Gastrocnemius medialis (tissue), 4 donors: ENCODE measurements around the gene R3HDM1. TPM values are rescaled to one million over a fixed set of nuclear protein-coding genes. Genes with fewer than 3 reads are reported as not detected.

Experiments
- ATAC-seq, 2 donors: fragments of 150-250 bp; one replicate each; pipeline ENCODE4 v1.9.1; 2016
- DNase-seq, 2 donors: peaks; one replicate each; pipeline ENCODE4 v3.0.0-alpha.2; 2019
- H3K27ac ChIP-seq, 4 donors: fragments of 200-600 bp; sonication (generic); 1 replicate in 1 of 4; 2 replicates in 3 of 4; pipeline ENCODE4 v1.5.1; 2016 to 2018; ENCODE audit warnings: mild to moderate bottlenecking in 2 of 4, moderate library complexity in 1 of 4
- H3K27me3 ChIP-seq, 3 donors: fragments of 200-600 bp; sonication (generic) in 2 of 3; 1 replicate in 1 of 3; 2 replicates in 2 of 3; pipeline versions ENCODE4 v1.5.1 to v1.6.0; 2016 to 2019; ENCODE audit warnings: mild to moderate bottlenecking in 1 of 3, moderate library complexity in 1 of 3
- H3K36me3 ChIP-seq, 2 donors: fragments of 200-600 bp; sonication (generic) in 1 of 2; one replicate each; pipeline ENCODE4 v1.5.1; 2017 to 2018
- H3K4me1 ChIP-seq, 2 donors: fragments of 200-600 bp; sonication (generic) in 1 of 2; one replicate each; pipeline ENCODE4 v1.5.1; 2016 to 2017; ENCODE audit warnings: mild to moderate bottlenecking in 2 of 2
- H3K4me3 ChIP-seq, 4 donors: fragments of 200-600 bp; sonication (generic) in 3 of 4; 1 replicate in 1 of 4; 2 replicates in 3 of 4; pipeline ENCODE4 v1.5.1; 2016 to 2019; ENCODE audit warnings: mild to moderate bottlenecking in 2 of 4
- H3K9me3 ChIP-seq, 3 donors: fragments of 200-600 bp; sonication (generic) in 2 of 3; 1 replicate in 1 of 3; 2 replicates in 2 of 3; pipeline ENCODE4 v1.5.1; 2016 to 2019
- POLR2A ChIP-seq, 2 donors: fragments of 450-650 bp; IDR thresholded peaks; one replicate each; pipeline ENCODE4 v1.6.1; 2017; ENCODE audit warnings: antibody characterized with exemption in 2 of 2, mild to moderate bottlenecking in 2 of 2, moderate library complexity in 2 of 2
- in situ Hi-C, 4 donors: fragments of 200-750 bp; cut with MboI; loops; one replicate each; pipeline versions ENCODE4 v1.15.0 to v1.8.0; 2017; ENCODE audit warnings: low sequenced_read_pairs in 4 of 4
- intact Hi-C: fragments of 100-400 bp; cut with DNase I; formaldehyde crosslinking; loops from one replicate; pipeline ENCODE4 v1.15.1; 2023; ENCODE audit warnings: low total_unique reads
- total RNA-seq, 4 donors: library from RNA; depleted of rRNA; stranded (reverse); fragments of >200 nt; gene quantifications; one replicate each; pipeline versions ENCODE4 v1.1.0 to v1.2.3, GENCODE V29; 2016
- TF ChIP-seq, protein P1 (sequence below), 5 experiments: fragments of 450-650 bp in 3 of 5; fragments of 200-600 bp in 2 of 5; sonication (generic) in 2 of 5; IDR thresholded peaks in 4 of 5; conservative IDR thresholded peaks in 1 of 5; 1 replicate in 4 of 5; 2 replicates in 1 of 5; pipeline ENCODE4 v1.5.1; 2016 to 2019; ENCODE audit warnings: antibody characterized with exemption in 5 of 5, mild to moderate bottlenecking in 3 of 5, moderate library complexity in 3 of 5

The R3HDM1 gene
- total RNA-seq, 4 donors from 2014 or later = 13.5 to 35.7 (median 19.1) TPM

- no peak for ATAC-seq
- no peak overlapping the region for H3K27ac ChIP-seq
- intact Hi-C loops (no loop called here), in situ Hi-C loops (loop anchor here in 1 of 4 donors (25.0 kb wide), 1 partner anchor 441 kb away; the partner anchor contains the start of gene DARS1)
- H3K27me3 ChIP-seq = no peaks in the 10 kb centered on the region
- H3K4me1 ChIP-seq = no peaks in the 10 kb centered on the region
- DNase-seq = no peak
- no peaks in the 10 kb centered on the region for H3K9me3 ChIP-seq
- no peak overlapping the region for H3K4me3 ChIP-seq
- no peak for TF ChIP-seq POLR2A (IDR thresholded peaks at IDR 0.05)
- TF ChIP-seq, protein P1, sequence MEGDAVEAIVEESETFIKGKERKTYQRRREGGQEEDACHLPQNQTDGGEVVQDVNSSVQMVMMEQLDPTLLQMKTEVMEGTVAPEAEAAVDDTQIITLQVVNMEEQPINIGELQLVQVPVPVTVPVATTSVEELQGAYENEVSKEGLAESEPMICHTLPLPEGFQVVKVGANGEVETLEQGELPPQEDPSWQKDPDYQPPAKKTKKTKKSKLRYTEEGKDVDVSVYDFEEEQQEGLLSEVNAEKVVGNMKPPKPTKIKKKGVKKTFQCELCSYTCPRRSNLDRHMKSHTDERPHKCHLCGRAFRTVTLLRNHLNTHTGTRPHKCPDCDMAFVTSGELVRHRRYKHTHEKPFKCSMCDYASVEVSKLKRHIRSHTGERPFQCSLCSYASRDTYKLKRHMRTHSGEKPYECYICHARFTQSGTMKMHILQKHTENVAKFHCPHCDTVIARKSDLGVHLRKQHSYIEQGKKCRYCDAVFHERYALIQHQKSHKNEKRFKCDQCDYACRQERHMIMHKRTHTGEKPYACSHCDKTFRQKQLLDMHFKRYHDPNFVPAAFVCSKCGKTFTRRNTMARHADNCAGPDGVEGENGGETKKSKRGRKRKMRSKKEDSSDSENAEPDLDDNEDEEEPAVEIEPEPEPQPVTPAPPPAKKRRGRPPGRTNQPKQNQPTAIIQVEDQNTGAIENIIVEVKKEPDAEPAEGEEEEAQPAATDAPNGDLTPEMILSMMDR (IDR thresholded peaks at IDR 0.05 in 4 of 5, conservative IDR thresholded peaks at IDR 0.05 in 1 of 5) = no peak
- no peaks in the 10 kb centered on the region for H3K36me3 ChIP-seq
Observed at GRCh38 chr2:135546436-135546835, 15.2 kb downstream of the R3HDM1 start.

DNA sequence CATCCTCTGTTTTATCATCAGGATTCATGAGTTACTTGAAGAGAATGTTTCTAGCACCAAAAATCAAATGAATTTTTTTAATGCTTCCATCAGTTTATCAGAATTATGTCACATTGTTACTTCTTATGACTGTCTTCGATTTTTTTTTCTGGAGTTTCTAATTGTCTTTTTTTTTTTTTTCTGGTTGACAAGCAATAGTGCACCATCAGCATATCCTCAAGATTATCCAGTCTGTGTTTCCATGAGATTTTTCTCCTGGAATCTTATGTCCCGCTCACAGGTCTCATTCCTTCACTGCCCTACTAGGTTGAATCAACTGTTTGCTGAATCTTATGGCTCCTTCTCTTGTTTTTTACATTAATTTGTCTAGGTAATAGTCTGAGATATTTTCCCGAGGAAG lies 16.0 kb downstream of the R3HDM1 start:
- no peaks in the 10 kb centered on the region for H3K27me3 ChIP-seq
- no peak for ATAC-seq
- intact Hi-C loops = no loop called here
- no peaks in the 10 kb centered on the region for H3K9me3 ChIP-seq
- no peak for TF ChIP-seq POLR2A (IDR thresholded peaks at IDR 0.05)
- TF ChIP-seq, protein P1 (IDR thresholded peaks at IDR 0.05 in 4 of 5, conservative IDR thresholded peaks at IDR 0.05 in 1 of 5) = no peak
- H3K4me3 ChIP-seq = no peak overlapping the region
- no peak overlapping the region for H3K27ac ChIP-seq
- no peaks in the 10 kb centered on the region for H3K36me3 ChIP-seq
- H3K4me1 ChIP-seq = no peaks in the 10 kb centered on the region
- no peak for DNase-seq
- in situ Hi-C loops = loop anchor here in 1 of 4 donors (25.0 kb wide), 1 partner anchor 440 kb away; the partner anchor contains the start of gene DARS1

DNA sequence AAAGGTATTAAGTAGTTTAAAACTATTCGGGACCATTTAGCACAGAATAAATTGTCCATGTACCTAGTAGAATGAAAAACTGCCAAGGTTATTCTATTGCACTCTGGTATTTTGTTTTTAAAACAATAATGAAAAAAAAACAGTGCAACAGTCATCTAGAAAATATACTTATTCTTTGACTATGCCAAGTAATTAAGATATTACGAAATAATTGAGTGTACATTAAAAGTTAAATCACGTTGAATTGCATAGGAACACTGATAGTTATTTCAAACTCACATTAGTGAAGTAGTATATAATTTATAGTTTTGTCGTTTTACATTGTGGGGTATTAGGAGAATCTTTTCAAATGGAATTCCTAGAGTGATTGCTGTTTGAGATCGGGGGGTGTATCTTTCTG lies 20.1 kb downstream of the R3HDM1 start:
- TF ChIP-seq, protein P1 (IDR thresholded peaks at IDR 0.05 in 4 of 5, conservative IDR thresholded peaks at IDR 0.05 in 1 of 5) = no peak
- in situ Hi-C loops (loop anchor here in 1 of 4 donors (25.0 kb wide), 1 partner anchor 89 kb away; no protein-coding TSS in a partner anchor), intact Hi-C loops (no loop called here)
- H3K27me3 ChIP-seq = no peaks in the 10 kb centered on the region
- DNase-seq (no peak), ATAC-seq (no peak)
- H3K27ac ChIP-seq = no peak overlapping the region
- peaks cover 7 to 8% of the 10 kb centered on the region in 2 donors for H3K4me1 ChIP-seq
- no peaks in the 10 kb centered on the region for H3K36me3 ChIP-seq
- H3K9me3 ChIP-seq = no peaks in the 10 kb centered on the region
- no peak overlapping the region for H3K4me3 ChIP-seq

DNA sequence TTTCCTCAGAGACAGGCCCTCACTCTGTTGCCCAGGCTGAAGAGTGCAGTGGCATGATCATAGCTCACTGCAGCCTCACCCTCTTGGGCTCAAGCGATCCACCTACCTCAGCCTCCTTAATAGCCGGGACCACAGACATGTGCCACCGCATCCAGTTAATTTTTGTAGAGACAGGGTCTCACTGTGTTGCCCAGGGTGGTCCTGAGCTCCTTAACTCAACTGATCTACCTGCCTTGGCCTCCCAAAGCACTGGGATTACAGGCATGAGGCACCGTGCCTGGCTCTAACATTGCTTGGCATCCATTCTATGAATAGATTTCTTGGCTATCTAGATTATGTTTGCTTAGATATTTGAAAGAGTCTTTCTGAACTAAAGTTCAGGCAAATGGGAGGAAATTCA lies 21.6 kb downstream of the R3HDM1 start:
- Histone ChIP-seq H3K4me3 (no peak overlapping the region), H3K36me3 (no peaks in the 10 kb centered on the region), H3K27ac (no peak overlapping the region), H3K4me1 (peaks cover 13 to 18% of the 10 kb centered on the region in 2 donors), H3K27me3 (no peaks in the 10 kb centered on the region), H3K9me3 (no peaks in the 10 kb centered on the region)
- in situ Hi-C loops (loop anchor here in 1 of 4 donors (25.0 kb wide), 1 partner anchor 91 kb away; no protein-coding TSS in a partner anchor), intact Hi-C loops (no loop called here)
- TF ChIP-seq POLR2A (IDR thresholded peaks at IDR 0.05) = no peak
- TF ChIP-seq, protein P1 (IDR thresholded peaks at IDR 0.05 in 4 of 5, conservative IDR thresholded peaks at IDR 0.05 in 1 of 5) = no peak
- DNase-seq (no peak), ATAC-seq (no peak)

DNA sequence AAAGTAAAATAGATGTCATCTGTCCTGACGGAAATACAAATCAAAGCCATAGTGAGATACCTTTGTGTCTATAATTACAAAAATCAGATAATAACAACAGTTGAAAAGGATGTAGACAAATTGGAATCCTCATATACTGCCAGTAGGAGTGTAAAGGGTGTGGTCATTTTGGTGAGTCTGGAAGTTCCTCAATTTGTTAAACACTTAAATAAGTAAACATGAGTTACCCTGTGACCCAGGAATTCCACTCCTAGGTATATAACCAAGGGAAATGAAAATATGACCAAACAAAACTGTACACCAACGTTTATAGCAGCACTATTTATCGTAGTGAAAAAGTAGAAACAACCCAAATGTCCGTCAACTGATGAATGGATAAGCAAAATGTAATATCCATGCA lies 24.0 kb downstream of the R3HDM1 start:
- intact Hi-C loops (no loop called here), in situ Hi-C loops (loop anchor here in 1 of 4 donors (25.0 kb wide), 1 partner anchor 93 kb away; no protein-coding TSS in a partner anchor)
- TF ChIP-seq, protein P1 (IDR thresholded peaks at IDR 0.05 in 4 of 5, conservative IDR thresholded peaks at IDR 0.05 in 1 of 5) = no peak
- no peak for TF ChIP-seq POLR2A (IDR thresholded peaks at IDR 0.05)
- Histone ChIP-seq H3K27ac (no peak overlapping the region), H3K4me1 (peaks cover 20 to 25% of the 10 kb centered on the region in 2 donors), H3K27me3 (no peaks in the 10 kb centered on the region), H3K36me3 (no peaks in the 10 kb centered on the region), H3K4me3 (no peak overlapping the region), H3K9me3 (no peaks in the 10 kb centered on the region)
- ATAC-seq (no peak), DNase-seq (no peak)
